Adipose tissue (tissue), 3 donors: ENCODE results near the gene FAF2. TPM values are rescaled to one million over a fixed set of nuclear protein-coding genes. Genes with fewer than 3 reads are reported as not detected.

Experiments
- H3K27ac ChIP-seq: one replicate; pipeline ENCODE4 v1.5.1; 2013; ENCODE audit warnings: low read depth, low read length
- WGBS, 3 donors: extraction: QIAGEN DNeasy Blood & Tissue Kit; methylation state at CpG; one replicate each; pipeline ENCODE4 v1.1.7; 2013; 5-methylcytosine and 5-hydroxymethylcytosine counted together
- polyA plus RNA-seq, 3 donors: library from polyadenylated mRNA; stranded (reverse); fragments of 200-250 nt; gene quantifications; one replicate each; pipeline ENCODE4 v1.2.3, GENCODE V29; 2013
- donor health status: healthy with polysubstance abuse.
- donor health status: Bipolar disorder and iron deficiency.
- donor health status: healthy.

The FAF2 gene
- polyA plus RNA-seq, 3 donors = 8.4 to 14.3 (median 9.9) TPM

GRCh38 chr5:176446028-176446665 is 2.0 kb upstream of the FAF2 start:
- WGBS, 3 donors = 86 to 89% (median 87%) methylated on average over 9 of the region's 9 CpGs
- H3K27ac ChIP-seq = no peak overlapping the region

- 10 to 16% (median 15%) methylated on average over 27 of the region's 27 CpGs for WGBS, 3 donors
- H3K27ac ChIP-seq = peak overlapping the region; percentile 90
Measured at GRCh38 chr5:176446884-176447590, 1.1 kb upstream of the FAF2 start.

GRCh38 chr5:176447591-176447977 is 601 bp upstream of the FAF2 start:
- whole genome bisulfite sequencing, 3 donors = 0 to 1% (median 0%) methylated on average over 34 of the region's 34 CpGs

GRCh38 chr5:176450077-176450476 is 1.9 kb downstream of the FAF2 start:
- WGBS, 3 donors = 70 to 74% (median 71%) methylated on average over 1 of the region's 1 CpG

More at GRCh38 chr5:176447591-176447977, 601 bp upstream of the FAF2 start:
- H3K27ac ChIP-seq = peak overlapping the region; percentile 90

GRCh38 chr5:176454724-176455394 is 6.7 kb downstream of the FAF2 start:
- 93 to 97% (median 94%) methylated on average over 4 of the region's 4 CpGs for WGBS, 3 donors
- H3K27ac ChIP-seq = no peak overlapping the region

More at GRCh38 chr5:176450077-176450476, 1.9 kb downstream of the FAF2 start:
- no peak overlapping the region for H3K27ac ChIP-seq

- WGBS, 3 donors = 97 to 100% (median 98%) methylated on average over 3 of the region's 3 CpGs
- no peak overlapping the region for H3K27ac ChIP-seq
Measured at GRCh38 chr5:176458904-176459561, 10.8 kb downstream of the FAF2 start.

GRCh38 chr5:176461349-176461748 is 13.2 kb downstream of the FAF2 start:
- 86 to 99% (median 92%) methylated on average over 2 of the region's 2 CpGs for WGBS, 3 donors
- no peak overlapping the region for H3K27ac ChIP-seq

- H3K27ac ChIP-seq = no peak overlapping the region
- 88 to 97% (median 93%) methylated on average over 7 of the region's 7 CpGs for WGBS, 3 donors
Measured at GRCh38 chr5:176463113-176463764, 15.1 kb downstream of the FAF2 start.

- H3K27ac ChIP-seq = no peak overlapping the region
- WGBS, 3 donors = 41 to 46% (median 41%) methylated on average over 6 of the region's 6 CpGs
Measured at GRCh38 chr5:176466245-176466871, 18.2 kb downstream of the FAF2 start.

- 89 to 95% (median 90%) methylated on average over 1 of the region's 1 CpG for WGBS, 3 donors
- H3K27ac ChIP-seq = no peak overlapping the region
Measured at GRCh38 chr5:176469296-176469695, 21.1 kb downstream of the FAF2 start.

- 86 to 93% (median 92%) methylated on average over 4 of the region's 4 CpGs for WGBS, 3 donors
- H3K27ac ChIP-seq = no peak overlapping the region
Measured at GRCh38 chr5:176470539-176470938, 22.4 kb downstream of the FAF2 start.

- 94 to 100% (median 97%) methylated on average over 2 of the region's 2 CpGs for WGBS, 3 donors
- no peak overlapping the region for H3K27ac ChIP-seq
Measured at GRCh38 chr5:176471098-176471497, 22.9 kb downstream of the FAF2 start.

- no peak overlapping the region for H3K27ac ChIP-seq
- 86 to 92% (median 86%) methylated on average over 7 of the region's 7 CpGs for WGBS, 3 donors
Measured at GRCh38 chr5:176473335-176474006, 25.3 kb downstream of the FAF2 start.

GRCh38 chr5:176474476-176474875 is 26.3 kb downstream of the FAF2 start:
- no peak overlapping the region for H3K27ac ChIP-seq
- 92 to 100% (median 94%) methylated on average over 1 of the region's 1 CpG for WGBS, 3 donors

- 93 to 99% (median 96%) methylated on average over 4 of the region's 4 CpGs for WGBS, 3 donors
- H3K27ac ChIP-seq = no peak overlapping the region
Measured at GRCh38 chr5:176481711-176482110, 33.5 kb downstream of the FAF2 start.

- 80 to 85% (median 85%) methylated on average over 2 of the region's 2 CpGs for WGBS, 3 donors
- H3K27ac ChIP-seq = no peak overlapping the region
Measured at GRCh38 chr5:176485176-176485575, 37.0 kb downstream of the FAF2 start.

GRCh38 chr5:176486189-176486757 is 38.1 kb downstream of the FAF2 start:
- H3K27ac ChIP-seq = no peak overlapping the region
- WGBS, 3 donors = 69 to 89% (median 87%) methylated on average over 7 of the region's 7 CpGs
